Right ventricle myocardium inferior (tissue), 1 donor: ENCODE results near the gene CSF1. TPM values are rescaled to one million over a fixed set of nuclear protein-coding genes. Genes with fewer than 3 reads are reported as not detected.
A peak's percentile ranks its signal among the peaks of the same experiment; 100 is the strongest.
"Not testable (repeated sequence)": the region's sequence is repeated elsewhere in the genome, so short reads cannot be mapped to it uniquely, and the experiment has no call there.

Experiments used
- ATAC-seq: fragments of 200-7000 bp; cut with Tn5 transposase; one replicate; pipeline ENCODE4 v1.9.1; 2020; ENCODE audit warnings: mild to moderate bottlenecking, moderate library complexity
- DNase-seq: peaks from one replicate; pipeline ENCODE4 v3.0.0; 2021; ENCODE audit errors: missing footprints
- intact Hi-C: fragments of 100-400 bp; cut with DNase I; formaldehyde crosslinking; loops from one replicate; pipeline ENCODE4 v1.11.0; 2022
- long read RNA-seq: library from polyadenylated mRNA; unstranded; transcript quantifications from one replicate; pipeline ENCODE4 v2.0.0, GENCODE V29; 2021
- total RNA-seq: library from RNA; stranded (reverse); fragmentation: NEBNext Ultra II Directional; extraction: Animal tissue kit (Norgen Biotek cat#: 25700); gene quantifications from one replicate; pipeline ENCODE4 v1.2.1, GENCODE V29; 2021
- donor health status: DM: no; HTN: yes; CAD: no; lungs with severe emphysema.

Gene CSF1
- 19.0 TPM for total RNA-seq
- long read RNA-seq, full-length matches to known transcripts = 9 of 18 reads
- long read RNA-seq, partial matches to known transcripts = 3 of 18 reads
- long read RNA-seq, other reads (novel, unspliced or antisense) = 6 of 18 reads

- DNase-seq (peak; percentile 89), ATAC-seq (peak; percentile 82)
- intact Hi-C loops = loop anchor here (5.0 kb wide), 4 partner anchors 33 to 118 kb away; partner anchors contain the start of gene AHCYL1
These were observed at the start of gene CSF1 for GRCh38 chr1:109910123-109910962. CSF1 (plus strand) TSS chr1:109910849; CDS start chr1:109911024, 175 bp downstream.

GRCh38 chr1:109861616-109862015, 49.0 kb upstream of the CSF1 start:
- ATAC-seq, intact Hi-C loops, DNase-seq: not testable (repeated sequence)

GRCh38 chr1:109863667-109864046, 47.0 kb upstream of the CSF1 start:
- DNase-seq (no peak), ATAC-seq (no peak)
- intact Hi-C loops = no loop called here

GRCh38 chr1:109864047-109864822, 46.4 kb upstream of the CSF1 start:
- intact Hi-C loops = no loop called here
- ATAC-seq = no peak
- DNase-seq = no peak

- DNase-seq (no peak), ATAC-seq (peak; percentile 59)
- intact Hi-C loops = no loop called here
These were observed 45.6 kb upstream of the CSF1 start for GRCh38 chr1:109864930-109865612.

- ATAC-seq (no peak), DNase-seq (no peak)
- intact Hi-C loops = no loop called here
These were observed 44.6 kb upstream of the CSF1 start for GRCh38 chr1:109866071-109866470.

- intact Hi-C loops = no loop called here
- ATAC-seq (no peak), DNase-seq (no peak)
These were observed 37.1 kb upstream of the CSF1 start for GRCh38 chr1:109873278-109874175.

GRCh38 chr1:109874445-109874844, 36.2 kb upstream of the CSF1 start:
- DNase-seq = no peak

GRCh38 chr1:109875874-109876273, 34.8 kb upstream of the CSF1 start:
- no peak for ATAC-seq
- no peak for DNase-seq
- intact Hi-C loops = loop anchor here (5.0 kb wide), 1 partner anchor 36 kb away; the partner anchor contains the start of gene CSF1

More at GRCh38 chr1:109874445-109874844, 36.2 kb upstream of the CSF1 start:
- intact Hi-C loops = no loop called here
- ATAC-seq = no peak

- ATAC-seq = peak; percentile 2
- intact Hi-C loops = loop anchor here (5.0 kb wide), 1 partner anchor 36 kb away; the partner anchor contains the start of gene CSF1
- no peak for DNase-seq
These were observed 33.9 kb upstream of the CSF1 start for GRCh38 chr1:109876617-109877316.

GRCh38 chr1:109877317-109877771, 33.3 kb upstream of the CSF1 start:
- DNase-seq = peak; percentile 86
- intact Hi-C loops = loop anchor here (5.0 kb wide), 1 partner anchor 35 kb away; the partner anchor contains the start of gene CSF1
- ATAC-seq = peak; percentile 97

GRCh38 chr1:109877776-109878175, 32.9 kb upstream of the CSF1 start:
- intact Hi-C loops = loop anchor here (5.0 kb wide), 1 partner anchor 35 kb away; the partner anchor contains the start of gene CSF1
- DNase-seq (no peak), ATAC-seq (no peak)

- intact Hi-C loops = loop anchor here (5.0 kb wide), 1 partner anchor 34 kb away; the partner anchor contains the start of gene CSF1
- no peak for DNase-seq
- no peak for ATAC-seq
These were observed 32.0 kb upstream of the CSF1 start for GRCh38 chr1:109878531-109879104.

GRCh38 chr1:109879371-109879770, 31.3 kb upstream of the CSF1 start:
- intact Hi-C loops = loop anchor here (5.0 kb wide), 1 partner anchor 33 kb away; the partner anchor contains the start of gene CSF1
- not testable (repeated sequence) for ATAC-seq, DNase-seq

GRCh38 chr1:109879881-109880525, 30.6 kb upstream of the CSF1 start:
- no peak for DNase-seq
- no peak for ATAC-seq
- intact Hi-C loops = loop anchor here (5.0 kb wide), 1 partner anchor 32 kb away; the partner anchor contains the start of gene CSF1
